Endothelial cell of umbilical vein (primary cell): ENCODE results near the gene FOXP1. TPM values are rescaled to one million over a fixed set of nuclear protein-coding genes. Genes with fewer than 3 reads are reported as not detected.

Experiments used
- BruUV-seq: library from RNA; stranded (reverse); fragments of 400-500 nt; replicated peaks from 2 replicates; lab custom pipeline; 2021; lab: Mats Ljungman, UMichigan
- CTCF ChIA-PET: fragments of 300-600, 350-600 bp; sonication (Branson Sonifier 250); formaldehyde crosslinking; loops from one replicate; lab custom pipeline; 2021; ENCODE audit warnings: antibody characterized with exemption, inconsistent platforms; lab: Charles Lee
- POLR2A ChIA-PET: fragments of 300-600, 350-600 bp; sonication (Branson Sonifier 250); formaldehyde crosslinking; loops from one replicate; lab custom pipeline; 2021; ENCODE audit warnings: antibody characterized with exemption, inconsistent platforms; lab: Charles Lee
- DNase-seq: peaks from one replicate; pipeline ENCODE4 v3.0.0-alpha.2; 2011; ENCODE audit warnings: low read depth, low spot score
- FAIRE-seq: peaks from 2 replicates; lab custom pipeline; 2011; peaks lifted over from hg19 to GRCh38; lab: Jason Lieb, UNC
- H2AFZ ChIP-seq: 2 replicates; pipeline ENCODE4 v1.6.0; 2012; ENCODE audit warnings: low read depth, low read length, control low read depth, inconsistent platforms
- H3K27ac ChIP-seq: 2 replicates; pipeline ENCODE4 v1.5.1; 2011; ENCODE audit warnings: low read depth, mild to moderate bottlenecking, control low read depth, low read length, moderate library complexity; ENCODE audit not compliant: insufficient read depth
- H3K27me3 ChIP-seq, 2 experiments: 2 replicates each; pipeline versions ENCODE4 v1.6.0 to v1.6.1; 2011; ENCODE audit warnings: low read length in 2 of 2, mixed read lengths in 1 of 2; ENCODE audit not compliant: control insufficient read depth in 2 of 2, insufficient read depth in 2 of 2
- H3K36me3 ChIP-seq, 2 experiments: 2 replicates in 1 of 2; 3 replicates in 1 of 2; pipeline ENCODE4 v1.5.1; 2011; ENCODE audit warnings: low read length in 2 of 2, mild to moderate bottlenecking in 1 of 2, moderate library complexity in 1 of 2; ENCODE audit not compliant: control insufficient read depth in 2 of 2, insufficient read depth in 2 of 2; ENCODE audit errors: extremely low read depth in 1 of 2
- H3K4me1 ChIP-seq: 3 replicates; pipeline ENCODE4 v1.5.1; 2011; ENCODE audit warnings: mild to moderate bottlenecking, low read length; ENCODE audit not compliant: control insufficient read depth, insufficient read depth; ENCODE audit errors: extremely low read depth
- H3K4me2 ChIP-seq: 2 replicates; pipeline ENCODE4 v1.6.1; 2011; ENCODE audit warnings: low read length, control low read depth, mixed read lengths; ENCODE audit not compliant: insufficient read depth
- H3K4me3 ChIP-seq, 3 experiments: fragments of 200-600 bp in 1 of 3; sonication (generic), shearing (Covaris generic) in 1 of 3; replicated peaks in 1 of 3; 2 replicates each; pipeline ENCODE4 v1.5.1; 2011 to 2016; ENCODE audit warnings: control low read depth in 3 of 3, low read length in 3 of 3, mild to moderate bottlenecking in 2 of 3, inconsistent platforms in 1 of 3, low read depth in 1 of 3, moderate library complexity in 1 of 3; ENCODE audit not compliant: insufficient read depth in 1 of 3
- H3K79me2 ChIP-seq: 2 replicates; pipeline ENCODE4 v1.6.0; 2012; ENCODE audit warnings: low read length, inconsistent platforms; ENCODE audit not compliant: control insufficient read depth, insufficient read depth
- H3K9ac ChIP-seq: replicated peaks from 2 replicates; pipeline ENCODE3; 2011; ENCODE audit warnings: low read length, control low read depth; ENCODE audit not compliant: insufficient read depth; ENCODE audit errors: extremely low read depth
- H3K9me1 ChIP-seq: replicated peaks from 3 replicates; pipeline ENCODE4 v1.6.0; 2011; ENCODE audit warnings: mild to moderate bottlenecking, low read length; ENCODE audit not compliant: control insufficient read depth, insufficient read depth; ENCODE audit errors: extremely low read depth
- H3K9me3 ChIP-seq: replicated peaks from 2 replicates; pipeline ENCODE4 v1.5.1; 2012; ENCODE audit warnings: low read length, inconsistent platforms; ENCODE audit not compliant: control insufficient read depth, insufficient read depth
- H4K20me1 ChIP-seq: replicated peaks from 2 replicates; pipeline ENCODE3; 2011; ENCODE audit warnings: mild to moderate bottlenecking, low read length; ENCODE audit not compliant: control insufficient read depth, insufficient read depth; ENCODE audit errors: extremely low read depth
- FOS ChIP-seq: IDR thresholded peaks from 2 replicates; pipeline ENCODE4 v1.6.1; 2011; ENCODE audit warnings: mild to moderate bottlenecking, low read length, moderate library complexity, borderline replicate concordance; ENCODE audit not compliant: insufficient read depth
- GATA2 ChIP-seq: IDR thresholded peaks from 2 replicates; pipeline ENCODE4 v1.7.0; 2011; ENCODE audit warnings: low read depth, mild to moderate bottlenecking, moderate library complexity, mixed read lengths, low read length; ENCODE audit not compliant: insufficient read length, insufficient read depth
- JUN ChIP-seq: IDR thresholded peaks from 2 replicates; pipeline ENCODE4 v1.6.1; 2011; ENCODE audit warnings: borderline replicate concordance, low read depth; ENCODE audit not compliant: insufficient read length, insufficient read depth
- MYC ChIP-seq: IDR thresholded peaks from one replicate; pipeline ENCODE4 v1.6.1; 2011; ENCODE audit warnings: mild to moderate bottlenecking, low read depth, low read length
- POLR2A ChIP-seq: IDR thresholded peaks from 2 replicates; pipeline ENCODE4 v1.6.1; 2012; ENCODE audit warnings: low read depth, mild to moderate bottlenecking, control low read depth, low read length
- POLR2AphosphoS5 ChIP-seq: IDR thresholded peaks from 2 replicates; pipeline ENCODE4 v1.6.1; 2012; ENCODE audit warnings: low read depth, mild to moderate bottlenecking, control low read depth, low read length, moderate library complexity; ENCODE audit not compliant: insufficient read depth
- dilution Hi-C: fragments of 300-500 bp; cut with MboI; formaldehyde crosslinking; loops from one replicate; pipeline ENCODE4 v1.15.0; 2019; ENCODE audit warnings: low sequenced_read_pairs; ENCODE audit not compliant: extremely low pct_ligation_motif_present
- intact Hi-C: fragments of 100-400 bp; cut with micrococcal nuclease; formaldehyde crosslinking; loops from one replicate; pipeline ENCODE4 v1.10.0; 2022
- polyA plus RNA-seq, 4 experiments: library from polyadenylated mRNA; depleted of rRNA in 3 of 4; stranded (reverse) in 3 of 4; unstranded in 1 of 4; fragments of >200 nt; gene quantifications; 2 replicates each; pipeline versions ENCODE4 v1.2.1 to v1.2.3, GENCODE V29; 2011 to 2012; ENCODE audit warnings: missing spikeins in 1 of 4
- total RNA-seq: library from RNA; stranded (reverse); gene quantifications from 2 replicates; pipeline ENCODE4 v1.2.3, GENCODE V29; 2021
- TF ChIP-seq, protein P1 (sequence below): IDR thresholded peaks from 2 replicates; pipeline ENCODE4 v1.6.1; 2011; ENCODE audit not compliant: insufficient read depth, insufficient read length

The FOXP1 gene
- total and polyA plus RNA-seq, 2 donors (not counting 3 experiments of a cell fraction or from before 2014, with no cell fraction given) = 41.0 to 107 TPM

DNA sequence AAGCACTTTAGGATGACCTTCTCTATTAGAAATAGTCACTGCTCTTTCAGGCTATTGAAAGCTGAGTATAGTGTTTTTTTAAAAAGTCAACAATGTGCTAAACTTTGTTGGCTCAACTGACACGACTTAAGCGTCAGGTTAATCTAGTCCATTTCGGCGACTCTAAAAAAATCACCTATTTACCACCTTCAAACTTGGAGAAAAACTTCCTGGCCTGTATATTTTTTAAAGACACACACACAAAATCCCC lies 517.8 kb downstream of the FOXP1 start:
- H3K9me3 ChIP-seq = no peaks in the 10 kb centered on the region
- H2AFZ ChIP-seq = no peak overlapping the region
- no peaks in the 10 kb centered on the region for H3K9me1 ChIP-seq
- FAIRE-seq = no peak
- peaks cover 2% of the 10 kb centered on the region for H4K20me1 ChIP-seq
- H3K4me3 ChIP-seq = peak overlapping the region; percentile 64 to 84 (median 69)
- H3K4me1 ChIP-seq = peaks cover 43% of the 10 kb centered on the region
- dilution Hi-C loops = no loop called here
- H3K36me3 ChIP-seq = no peaks in the 10 kb centered on the region
- no peak for DNase-seq
- ChIA-PET CTCF (interaction anchor here (1.2 to 2.7 kb wide), 2 partner anchors 349 to 515 kb away, joined by 3 to 9 read pairs; no protein-coding TSS in a partner anchor), POLR2A (no interaction called here)
- peak overlapping the region; percentile 86 for H3K4me2 ChIP-seq
- no TSS peak for BruUV-seq
- H3K9ac ChIP-seq = peak overlapping the region; percentile 96
- H3K27ac ChIP-seq = peak overlapping the region; percentile 98
- no peaks in the 10 kb centered on the region for H3K27me3 ChIP-seq
- TF ChIP-seq POLR2AphosphoS5 = no peak
- no peak for TF ChIP-seq MYC
- no peak for TF ChIP-seq GATA2
- TF ChIP-seq POLR2A = no peak
- TF ChIP-seq, protein P1, sequence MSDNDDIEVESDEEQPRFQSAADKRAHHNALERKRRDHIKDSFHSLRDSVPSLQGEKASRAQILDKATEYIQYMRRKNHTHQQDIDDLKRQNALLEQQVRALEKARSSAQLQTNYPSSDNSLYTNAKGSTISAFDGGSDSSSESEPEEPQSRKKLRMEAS = no peak
- TF ChIP-seq FOS = no peak
- no peak for TF ChIP-seq JUN
- peaks cover 41% of the 10 kb centered on the region for H3K79me2 ChIP-seq
- intact Hi-C loops = loop anchor here (1.0 to 10.0 kb wide), 7 partner anchors 37 to 971 kb away; no protein-coding TSS in a partner anchor
